Measurements from ENCODE around the gene CCDC190. TPM values are rescaled to one million over a fixed set of nuclear protein-coding genes. Genes with fewer than 3 reads are reported as not detected.

The CCDC190 gene, protein sequence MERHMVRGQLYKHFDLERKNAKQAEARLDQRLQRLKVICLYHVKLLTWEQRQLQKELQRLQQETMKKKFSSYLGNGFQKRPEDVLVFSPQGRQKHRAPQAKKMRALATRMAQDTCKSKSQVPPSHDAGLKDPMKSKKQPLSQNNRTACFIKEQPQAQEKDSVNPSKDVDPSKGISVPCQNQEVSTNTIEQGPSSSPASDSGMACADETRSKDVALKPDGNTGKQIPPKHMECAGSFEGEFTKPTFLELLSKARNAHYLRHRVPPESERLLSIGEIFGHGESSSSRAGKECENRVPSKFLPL
- 0.07 to 0.09 TPM in 2 of 3 replicates, not detected in the other for polyA plus RNA-seq
- polyA plus RNA-seq (2011; ENCODE audit: low read depth): not detected
- polyA plus RNA-seq (2011; cell fraction: cytosol; rRNA removed): 0.17 TPM in 1 of 2 replicates, not detected in the other
- polyA plus RNA-seq (2011; cell fraction: nucleus; rRNA removed): 0.17 and 0.24 TPM in 2 replicates
- not detected in 2 replicates for polyA plus RNA-seq (2012; ENCODE audit: low replicate concordance)
- not detected in 3 replicates for polyA minus RNA-seq
- not detected for polyA minus RNA-seq (2011; cell fraction: cytosol; rRNA and poly(A)+ RNA removed)
- polyA minus RNA-seq (2011; cell fraction: nucleus; rRNA and poly(A)+ RNA removed): not detected in 2 replicates

DNA sequence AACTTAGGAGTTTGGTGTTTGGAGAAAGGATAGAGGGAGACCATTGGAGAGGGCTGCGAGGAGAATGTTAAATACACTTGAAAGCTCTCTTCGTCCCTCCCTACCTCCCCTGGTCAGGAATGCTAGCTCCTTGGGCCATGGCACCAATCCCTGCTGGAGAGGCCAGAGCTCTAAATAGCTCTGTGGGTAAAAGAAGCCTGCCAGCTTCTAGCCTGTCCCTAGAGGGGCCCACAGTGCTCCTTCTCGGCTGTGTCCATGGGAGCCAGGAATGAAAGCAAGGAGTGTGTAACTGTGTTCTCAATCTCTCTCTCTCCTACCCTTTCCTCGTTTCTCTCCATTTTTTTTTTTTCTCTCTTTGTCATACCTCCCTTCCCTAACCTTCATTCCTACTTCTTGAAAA is at the start of gene CCDC190:
TSS of gene CCDC190 (minus strand) at position 75 of the 400 bp plus-strand sequence. CDS start 1,529 bp downstream, outside the sequence.
- Histone ChIP-seq H3K9me3 (ENCODE audit: control insufficient read depth, low read depth, low read length) (no peaks in the 10 kb centered on the region), H3K9me1 (ENCODE audit: control insufficient read depth, extremely low read depth, insufficient read depth, low read length) (no peaks in the 10 kb centered on the region), H3K27me3 (ENCODE audit: control insufficient read depth, extremely low read depth, insufficient read depth, low read length) (no peaks in the 10 kb centered on the region), H3K79me2 (ENCODE audit: control insufficient read depth, insufficient read depth, low read length) (no peaks in the 10 kb centered on the region), H3K4me2 (ENCODE audit: control insufficient read depth, extremely low read depth, insufficient read depth, low read depth, low read length) (no peak within 1 kb of the TSS), H3K4me3 (ENCODE audit: control insufficient read depth in 2 of 3, extremely low read depth in 1 of 3, insufficient read depth in 2 of 3, low read depth in 1 of 3, low read length in 3 of 3) (no peak within 1 kb of the TSS), H3K9ac (ENCODE audit: control insufficient read depth, extremely low read depth, insufficient read depth, low read length) (no peak within 1 kb of the TSS), H3K4me1 (ENCODE audit: control insufficient read depth, extremely low read depth, insufficient read depth, low read length) (peaks cover 15% of the 10 kb centered on the region), H4K20me1 (ENCODE audit: control insufficient read depth, extremely low read depth, insufficient read depth, low read length) (no peaks in the 10 kb centered on the region), H2AFZ (ENCODE audit: control insufficient read depth, low read length) (no peak within 1 kb of the TSS), H3K27ac (ENCODE audit: control insufficient read depth, insufficient read depth, low read length) (no peak within 1 kb of the TSS), H3K36me3 (ENCODE audit: control insufficient read depth in 2 of 2, extremely low read depth in 1 of 2, insufficient read depth in 2 of 2, low read length in 2 of 2) (no peaks in the 10 kb centered on the region)
- no peak for FAIRE-seq
- TF ChIP-seq, protein P1, sequence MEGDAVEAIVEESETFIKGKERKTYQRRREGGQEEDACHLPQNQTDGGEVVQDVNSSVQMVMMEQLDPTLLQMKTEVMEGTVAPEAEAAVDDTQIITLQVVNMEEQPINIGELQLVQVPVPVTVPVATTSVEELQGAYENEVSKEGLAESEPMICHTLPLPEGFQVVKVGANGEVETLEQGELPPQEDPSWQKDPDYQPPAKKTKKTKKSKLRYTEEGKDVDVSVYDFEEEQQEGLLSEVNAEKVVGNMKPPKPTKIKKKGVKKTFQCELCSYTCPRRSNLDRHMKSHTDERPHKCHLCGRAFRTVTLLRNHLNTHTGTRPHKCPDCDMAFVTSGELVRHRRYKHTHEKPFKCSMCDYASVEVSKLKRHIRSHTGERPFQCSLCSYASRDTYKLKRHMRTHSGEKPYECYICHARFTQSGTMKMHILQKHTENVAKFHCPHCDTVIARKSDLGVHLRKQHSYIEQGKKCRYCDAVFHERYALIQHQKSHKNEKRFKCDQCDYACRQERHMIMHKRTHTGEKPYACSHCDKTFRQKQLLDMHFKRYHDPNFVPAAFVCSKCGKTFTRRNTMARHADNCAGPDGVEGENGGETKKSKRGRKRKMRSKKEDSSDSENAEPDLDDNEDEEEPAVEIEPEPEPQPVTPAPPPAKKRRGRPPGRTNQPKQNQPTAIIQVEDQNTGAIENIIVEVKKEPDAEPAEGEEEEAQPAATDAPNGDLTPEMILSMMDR (optimal IDR thresholded peaks at IDR 0.05 in 1 of 3, IDR thresholded peaks at IDR 0.05 in 1 of 3, conservative IDR thresholded peaks at IDR 0.05 in 1 of 3; ENCODE audit: extremely low read depth in 1 of 3, insufficient read depth in 2 of 3, low read length in 3 of 3): no peak
- no peak for TF ChIP-seq EZH2 (IDR thresholded peaks at IDR 0.05; ENCODE audit: low read length)
- dilution Hi-C loops (cut with MboI; ENCODE audit: extremely low pct_ligation_motif_present, low sequenced_read_pairs): no loop called here
- DNase-seq (ENCODE audit: low read depth, low spot score): no peak

DNA sequence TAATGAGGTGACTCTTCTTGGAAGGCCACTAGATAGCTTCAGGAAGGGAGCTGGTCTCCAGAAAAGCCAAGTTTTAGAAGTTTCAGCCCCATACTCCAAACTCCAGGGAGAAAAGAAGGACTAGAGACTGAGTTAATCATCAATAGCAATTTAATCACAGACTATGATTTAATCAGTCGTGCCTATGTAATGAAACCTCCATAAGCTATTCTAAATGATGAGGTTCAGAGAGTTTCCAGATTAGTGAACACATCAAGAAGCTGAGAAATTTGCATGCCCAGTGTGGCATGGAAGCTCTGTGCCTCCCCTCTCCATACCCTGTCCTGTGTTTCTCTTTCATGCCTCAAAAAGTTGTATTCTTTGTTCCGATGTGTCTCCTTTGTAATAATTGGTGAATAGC is 49.2 kb upstream of the CCDC190 start:
- dilution Hi-C loops (cut with MboI; ENCODE audit: extremely low pct_ligation_motif_present, low sequenced_read_pairs): no loop called here

More for the DNA sequence above, 49.2 kb upstream of the CCDC190 start:
- no peak overlapping the region for H3K27ac ChIP-seq (ENCODE audit: control insufficient read depth, insufficient read depth, low read length)
- no peak for TF ChIP-seq EZH2 (IDR thresholded peaks at IDR 0.05; ENCODE audit: low read length)
- TF ChIP-seq, protein P1 (optimal IDR thresholded peaks at IDR 0.05 in 1 of 3, IDR thresholded peaks at IDR 0.05 in 1 of 3, conservative IDR thresholded peaks at IDR 0.05 in 1 of 3; ENCODE audit: extremely low read depth in 1 of 3, insufficient read depth in 2 of 3, low read length in 3 of 3): no peak
- no peaks in the 10 kb centered on the region for H3K9me1 ChIP-seq (ENCODE audit: control insufficient read depth, extremely low read depth, insufficient read depth, low read length)
- no peak for FAIRE-seq
- no peaks in the 10 kb centered on the region for H3K36me3 ChIP-seq (ENCODE audit: control insufficient read depth in 2 of 2, extremely low read depth in 1 of 2, insufficient read depth in 2 of 2, low read length in 2 of 2)
- no peaks in the 10 kb centered on the region for H4K20me1 ChIP-seq (ENCODE audit: control insufficient read depth, extremely low read depth, insufficient read depth, low read length)
- H3K9ac ChIP-seq (ENCODE audit: control insufficient read depth, extremely low read depth, insufficient read depth, low read length): no peak overlapping the region
- H2AFZ ChIP-seq (ENCODE audit: control insufficient read depth, low read length): no peak overlapping the region
- peaks cover 7% of the 10 kb centered on the region for H3K9me3 ChIP-seq (ENCODE audit: control insufficient read depth, low read depth, low read length)
- DNase-seq (ENCODE audit: low read depth, low spot score): no peak
- no peaks in the 10 kb centered on the region for H3K27me3 ChIP-seq (ENCODE audit: control insufficient read depth, extremely low read depth, insufficient read depth, low read length)
- no peak overlapping the region for H3K4me2 ChIP-seq (ENCODE audit: control insufficient read depth, extremely low read depth, insufficient read depth, low read depth, low read length)
- H3K79me2 ChIP-seq (ENCODE audit: control insufficient read depth, insufficient read depth, low read length): no peaks in the 10 kb centered on the region
- peaks cover 40% of the 10 kb centered on the region for H3K4me1 ChIP-seq (ENCODE audit: control insufficient read depth, extremely low read depth, insufficient read depth, low read length)
- H3K4me3 ChIP-seq (ENCODE audit: control insufficient read depth in 2 of 3, extremely low read depth in 1 of 3, insufficient read depth in 2 of 3, low read depth in 1 of 3, low read length in 3 of 3): no peak overlapping the region
